GM21619 (cell line): Measurements from ENCODE around the gene HHIP.

ENCODE experiments used
- ATAC-seq: cut with Tn5 transposase; IDR thresholded peaks from one replicate; pipeline ENCODE4 v1.9.1; 2021; ENCODE audit not compliant: unreplicated experiment

HHIP gene

GRCh38 chr4:144645631-144646522 is at the start of gene HHIP:
TSS of gene HHIP (plus strand) at chr4:144646156. CDS start at chr4:144646676, 520 bp downstream.
- peak; percentile 31 for ATAC-seq

- ATAC-seq = no peak
These were observed 48.8 kb upstream of the HHIP start for GRCh38 chr4:144597171-144597570.

- ATAC-seq = no peak
These were observed 46.3 kb upstream of the HHIP start for GRCh38 chr4:144599621-144600020.

GRCh38 chr4:144611850-144612249 is 34.1 kb upstream of the HHIP start:
- no peak for ATAC-seq

- no peak for ATAC-seq
These were observed 30.9 kb upstream of the HHIP start for GRCh38 chr4:144614850-144615585.

- ATAC-seq = no peak
These were observed 24.3 kb upstream of the HHIP start for GRCh38 chr4:144621681-144622080.

- ATAC-seq = no peak
These were observed 18.3 kb upstream of the HHIP start for GRCh38 chr4:144627663-144628076.

GRCh38 chr4:144633215-144633614 is 12.7 kb upstream of the HHIP start:
- ATAC-seq = no peak

GRCh38 chr4:144634978-144635747 is 10.8 kb upstream of the HHIP start:
- ATAC-seq = peak; percentile 99

- no peak for ATAC-seq
These were observed 1.4 kb upstream of the HHIP start for GRCh38 chr4:144644368-144645101.

- no peak for ATAC-seq
These were observed 790 bp upstream of the HHIP start for GRCh38 chr4:144645102-144645630.

- peak; percentile 23 for ATAC-seq
These were observed 653 bp downstream of the HHIP start for GRCh38 chr4:144646523-144647094.

GRCh38 chr4:144647095-144647561 is 1.2 kb downstream of the HHIP start:
- peak; percentile 31 for ATAC-seq

GRCh38 chr4:144647590-144647989 is 1.6 kb downstream of the HHIP start:
- ATAC-seq = no peak

- ATAC-seq = no peak
These were observed 2.1 kb downstream of the HHIP start for GRCh38 chr4:144648042-144648441.

GRCh38 chr4:144649646-144650045 is 3.7 kb downstream of the HHIP start:
- ATAC-seq = no peak

GRCh38 chr4:144650311-144651005 is 4.5 kb downstream of the HHIP start:
- no peak for ATAC-seq

GRCh38 chr4:144653781-144654545 is 8.0 kb downstream of the HHIP start:
- no peak for ATAC-seq

GRCh38 chr4:144655491-144655890 is 9.5 kb downstream of the HHIP start:
- ATAC-seq = no peak
